Activated effector memory CD4-positive, alpha-beta T cell treated with Interleukin-2 at 50 U/mL for 16 hours (primary cell): ENCODE results near the gene TIAM1.

Source experiments
- DNase-seq: peaks from one replicate; pipeline ENCODE4 v3.0.0-alpha.2; 2020

TIAM1 gene

GRCh38 chr21:31164713-31165694, 179.1 kb downstream of the TIAM1 start:
- no peak for DNase-seq

GRCh38 chr21:31162827-31163226, 181.2 kb downstream of the TIAM1 start:
- no peak for DNase-seq

GRCh38 chr21:31162079-31162699, 181.9 kb downstream of the TIAM1 start:
- DNase-seq = no peak

- DNase-seq = no peak
Measured at GRCh38 chr21:31161157-31161556, 182.9 kb downstream of the TIAM1 start.

GRCh38 chr21:31159808-31160207, 184.3 kb downstream of the TIAM1 start:
- DNase-seq = no peak

GRCh38 chr21:31158789-31159581, 185.1 kb downstream of the TIAM1 start:
- DNase-seq = no peak

GRCh38 chr21:31157756-31158155, 186.3 kb downstream of the TIAM1 start:
- no peak for DNase-seq

GRCh38 chr21:31156662-31157061, 187.4 kb downstream of the TIAM1 start:
- DNase-seq = no peak

- DNase-seq = no peak
Measured at GRCh38 chr21:31156169-31156568, 187.9 kb downstream of the TIAM1 start.

- DNase-seq = no peak
Measured at GRCh38 chr21:31151156-31152045, 192.7 kb downstream of the TIAM1 start.

- no peak for DNase-seq
Measured at GRCh38 chr21:31145274-31145673, 198.8 kb downstream of the TIAM1 start.

GRCh38 chr21:31143036-31143435, 201.0 kb downstream of the TIAM1 start:
- no peak for DNase-seq

GRCh38 chr21:31142600-31142999, 201.5 kb downstream of the TIAM1 start:
- DNase-seq = no peak

GRCh38 chr21:31141389-31142000, 202.6 kb downstream of the TIAM1 start:
- DNase-seq = no peak

- DNase-seq = no peak
Measured at GRCh38 chr21:31140676-31141075, 203.4 kb downstream of the TIAM1 start.

- DNase-seq = no peak
Measured at GRCh38 chr21:31140025-31140424, 204.0 kb downstream of the TIAM1 start.

GRCh38 chr21:31137960-31138359, 206.1 kb downstream of the TIAM1 start:
- no peak for DNase-seq

GRCh38 chr21:31136891-31137290, 207.2 kb downstream of the TIAM1 start:
- no peak for DNase-seq

GRCh38 chr21:31135531-31136184, 208.4 kb downstream of the TIAM1 start:
- no peak for DNase-seq

- no peak for DNase-seq
Measured at GRCh38 chr21:31133243-31133830, 210.7 kb downstream of the TIAM1 start.
